ENCODE data around the gene MMP1. TPM values are rescaled to one million over a fixed set of nuclear protein-coding genes. Genes with fewer than 3 reads are reported as not detected.

The MMP1 gene
- total RNA-seq, 1 experiment from 2014 or later = 15.7 TPM

- BruUV-seq (replicated peaks) = no TSS peak
- H3K27me3 ChIP-seq (replicated peaks; ENCODE audit: control insufficient read depth, insufficient read depth, low read length) = no peaks in the 10 kb centered on the region
- H3K27me3 Mint-ChIP-seq (ENCODE audit: insufficient read depth, unreplicated experiment) = no peaks in the 10 kb centered on the region
- no peak for DNase-seq
- H3K36me3 ChIP-seq (ENCODE audit: control insufficient read depth, insufficient read depth, low read length) = no peaks in the 10 kb centered on the region
- CTCF ChIA-PET = no interaction called here
- H3K4me1 Mint-ChIP-seq (ENCODE audit: low read depth, unreplicated experiment) = no peaks in the 10 kb centered on the region
- no peak overlapping the region for H3K27ac Mint-ChIP-seq (ENCODE audit: unreplicated experiment)
- TF ChIP-seq, protein P1, sequence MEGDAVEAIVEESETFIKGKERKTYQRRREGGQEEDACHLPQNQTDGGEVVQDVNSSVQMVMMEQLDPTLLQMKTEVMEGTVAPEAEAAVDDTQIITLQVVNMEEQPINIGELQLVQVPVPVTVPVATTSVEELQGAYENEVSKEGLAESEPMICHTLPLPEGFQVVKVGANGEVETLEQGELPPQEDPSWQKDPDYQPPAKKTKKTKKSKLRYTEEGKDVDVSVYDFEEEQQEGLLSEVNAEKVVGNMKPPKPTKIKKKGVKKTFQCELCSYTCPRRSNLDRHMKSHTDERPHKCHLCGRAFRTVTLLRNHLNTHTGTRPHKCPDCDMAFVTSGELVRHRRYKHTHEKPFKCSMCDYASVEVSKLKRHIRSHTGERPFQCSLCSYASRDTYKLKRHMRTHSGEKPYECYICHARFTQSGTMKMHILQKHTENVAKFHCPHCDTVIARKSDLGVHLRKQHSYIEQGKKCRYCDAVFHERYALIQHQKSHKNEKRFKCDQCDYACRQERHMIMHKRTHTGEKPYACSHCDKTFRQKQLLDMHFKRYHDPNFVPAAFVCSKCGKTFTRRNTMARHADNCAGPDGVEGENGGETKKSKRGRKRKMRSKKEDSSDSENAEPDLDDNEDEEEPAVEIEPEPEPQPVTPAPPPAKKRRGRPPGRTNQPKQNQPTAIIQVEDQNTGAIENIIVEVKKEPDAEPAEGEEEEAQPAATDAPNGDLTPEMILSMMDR (IDR thresholded peaks at IDR 0.05; ENCODE audit: insufficient read depth in 1 of 2, low read depth in 1 of 2, low read length in 1 of 2, severe bottlenecking in 1 of 2, unreplicated experiment in 1 of 2) = no peak
- no peaks in the 10 kb centered on the region for H3K4me1 ChIP-seq
- H3K9me3 ChIP-seq = peaks cover 7% of the 10 kb centered on the region; the same call in 1 of the 2 replicates
- no peaks in the 10 kb centered on the region for H3K36me3 Mint-ChIP-seq (ENCODE audit: insufficient read depth, unreplicated experiment)
- H3K9me3 Mint-ChIP-seq (ENCODE audit: unreplicated experiment) = peaks cover 13% of the 10 kb centered on the region
- POLR2A ChIA-PET = no interaction called here
- H3K4me3 ChIP-seq (ENCODE audit: low read depth, low read length) = no peak overlapping the region
- intact Hi-C loops (cut with micrococcal nuclease; ENCODE audit: unreplicated experiment) = no loop called here
- H3K4me3 Mint-ChIP-seq (ENCODE audit: unreplicated experiment) = no peak overlapping the region
Observed at GRCh38 chr11:102830001-102830727, 32.2 kb upstream of the MMP1 start.

DNA sequence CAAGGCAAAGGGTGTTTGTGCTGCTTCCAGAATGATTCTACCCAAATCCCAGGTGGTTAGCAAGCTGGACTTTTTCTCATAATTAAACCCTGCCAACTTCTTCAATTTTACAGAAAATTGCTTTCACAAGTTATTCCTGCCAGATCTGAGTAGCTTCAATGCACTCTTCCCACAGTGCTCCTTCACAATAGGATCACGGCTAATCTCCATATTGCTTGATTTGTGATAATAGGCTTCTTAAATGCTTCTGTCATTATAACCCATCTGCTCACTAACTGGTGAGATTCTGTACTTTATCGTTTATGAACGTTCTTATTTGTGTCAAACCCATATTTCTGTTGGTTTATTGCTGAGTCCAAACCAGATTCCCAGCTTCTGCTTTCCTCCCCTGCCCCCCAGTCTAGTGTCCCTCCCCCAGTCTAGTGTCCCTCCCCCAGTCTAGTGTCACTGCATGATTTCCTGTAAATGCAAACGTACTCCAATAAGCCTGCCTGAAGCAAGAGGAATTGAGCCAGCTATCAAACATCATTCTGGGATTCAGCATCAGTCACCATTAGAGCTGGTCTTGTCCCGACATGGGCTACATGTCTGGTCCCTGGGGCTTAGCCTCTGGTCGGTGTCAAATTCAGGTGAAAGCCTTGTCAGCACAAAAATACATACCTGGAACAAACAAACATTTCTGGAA, 31.5 kb upstream of the MMP1 start:
- no peaks in the 10 kb centered on the region for H3K4me1 Mint-ChIP-seq (ENCODE audit: low read depth, unreplicated experiment)
- Histone ChIP-seq H3K9me3 (peaks cover 7% of the 10 kb centered on the region; the same call in 1 of the 2 replicates), H3K36me3 (ENCODE audit: control insufficient read depth, insufficient read depth, low read length) (no peaks in the 10 kb centered on the region), H3K27me3 (replicated peaks; ENCODE audit: control insufficient read depth, insufficient read depth, low read length) (no peaks in the 10 kb centered on the region), H3K4me1 (no peaks in the 10 kb centered on the region), H3K4me3 (ENCODE audit: low read depth, low read length) (no peak overlapping the region)
- TF ChIP-seq, protein P1 (IDR thresholded peaks at IDR 0.05; ENCODE audit: insufficient read depth in 1 of 2, low read depth in 1 of 2, low read length in 1 of 2, severe bottlenecking in 1 of 2, unreplicated experiment in 1 of 2) = no peak
- no peak for DNase-seq
- H3K9me3 Mint-ChIP-seq (ENCODE audit: unreplicated experiment) = peaks cover 20% of the 10 kb centered on the region
- ChIA-PET POLR2A (no interaction called here), CTCF (interaction anchor here (0.8 kb wide), 1 partner anchor 211 kb away, joined by 3 read pairs; no protein-coding TSS in a partner anchor)
- H3K4me3 Mint-ChIP-seq (ENCODE audit: unreplicated experiment) = no peak overlapping the region
- H3K36me3 Mint-ChIP-seq (ENCODE audit: insufficient read depth, unreplicated experiment) = no peaks in the 10 kb centered on the region
- H3K27me3 Mint-ChIP-seq (ENCODE audit: insufficient read depth, unreplicated experiment) = no peaks in the 10 kb centered on the region
- intact Hi-C loops (cut with micrococcal nuclease; ENCODE audit: unreplicated experiment) = no loop called here
- no peak overlapping the region for H3K27ac Mint-ChIP-seq (ENCODE audit: unreplicated experiment)
- BruUV-seq (replicated peaks) = no TSS peak

DNA sequence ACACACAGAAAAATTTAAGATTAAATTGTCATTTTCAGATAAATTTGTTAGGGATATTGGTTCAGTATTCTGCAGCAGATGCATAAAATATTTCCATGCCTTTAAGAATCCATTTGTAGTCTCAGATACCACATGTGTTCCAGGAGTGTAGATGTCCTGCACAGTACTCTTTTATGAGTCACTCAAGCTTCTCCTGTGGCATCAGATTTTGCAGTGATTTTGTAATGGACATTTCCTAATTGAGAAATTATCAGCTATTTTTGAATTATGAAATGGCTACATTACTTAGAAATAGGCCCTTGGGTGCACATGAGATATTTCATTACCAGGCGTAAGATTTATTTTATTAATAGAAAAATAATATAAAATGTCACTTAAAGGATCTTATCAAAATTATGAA, 26.6 kb upstream of the MMP1 start:
- no peak for DNase-seq
- ChIA-PET CTCF (no interaction called here), POLR2A (no interaction called here)
- Mint-ChIP-seq H3K27ac (ENCODE audit: unreplicated experiment) (no peak overlapping the region), H3K4me3 (ENCODE audit: unreplicated experiment) (no peak overlapping the region), H3K9me3 (ENCODE audit: unreplicated experiment) (peaks cover 20% of the 10 kb centered on the region), H3K4me1 (ENCODE audit: low read depth, unreplicated experiment) (no peaks in the 10 kb centered on the region), H3K27me3 (ENCODE audit: insufficient read depth, unreplicated experiment) (no peaks in the 10 kb centered on the region), H3K36me3 (ENCODE audit: insufficient read depth, unreplicated experiment) (no peaks in the 10 kb centered on the region)
- peaks cover 7% of the 10 kb centered on the region; the same call in 1 of the 2 replicates for H3K9me3 ChIP-seq
- no peaks in the 10 kb centered on the region for H3K4me1 ChIP-seq
- H3K4me3 ChIP-seq (ENCODE audit: low read depth, low read length) = no peak overlapping the region
- intact Hi-C loops (cut with micrococcal nuclease; ENCODE audit: unreplicated experiment) = no loop called here
- no peaks in the 10 kb centered on the region for H3K36me3 ChIP-seq (ENCODE audit: control insufficient read depth, insufficient read depth, low read length)
- TF ChIP-seq, protein P1 (IDR thresholded peaks at IDR 0.05; ENCODE audit: insufficient read depth in 1 of 2, low read depth in 1 of 2, low read length in 1 of 2, severe bottlenecking in 1 of 2, unreplicated experiment in 1 of 2) = no peak
- no TSS peak for BruUV-seq (replicated peaks)
- H3K27me3 ChIP-seq (replicated peaks; ENCODE audit: control insufficient read depth, insufficient read depth, low read length) = no peaks in the 10 kb centered on the region
